GM18505 (cell line): ENCODE results near the gene ANGPTL8.

Experiments
- ATAC-seq: cut with Tn5 transposase; IDR thresholded peaks from one replicate; pipeline ENCODE4 v1.9.1; 2021; ENCODE audit not compliant: unreplicated experiment
- POLR2A ChIP-seq: IDR thresholded peaks from 4 replicates; pipeline ENCODE4 v1.6.1; 2011; ENCODE audit warnings: borderline replicate concordance; ENCODE audit not compliant: insufficient read depth, insufficient read length; ENCODE audit errors: extremely low read depth

Gene ANGPTL8

GRCh38 chr19:11267316-11268085 lies 28.1 kb downstream of the ANGPTL8 start:
- no peak for TF ChIP-seq POLR2A
- no peak for ATAC-seq

GRCh38 chr19:11268783-11269267 lies 29.4 kb downstream of the ANGPTL8 start:
- TF ChIP-seq POLR2A: no peak
- ATAC-seq: no peak

- ATAC-seq: no peak
- TF ChIP-seq POLR2A: no peak
Observed at GRCh38 chr19:11269408-11269807, 30.0 kb downstream of the ANGPTL8 start.

GRCh38 chr19:11273296-11273695 lies 33.9 kb downstream of the ANGPTL8 start:
- ATAC-seq: no peak
- TF ChIP-seq POLR2A: no peak

GRCh38 chr19:11273989-11274388 lies 34.6 kb downstream of the ANGPTL8 start:
- TF ChIP-seq POLR2A: no peak
- no peak for ATAC-seq

- ATAC-seq: no peak
- no peak for TF ChIP-seq POLR2A
Observed at GRCh38 chr19:11274533-11275086, 35.2 kb downstream of the ANGPTL8 start.

GRCh38 chr19:11278670-11279069 lies 39.3 kb downstream of the ANGPTL8 start:
- no peak for ATAC-seq

GRCh38 chr19:11279505-11280236 lies 40.3 kb downstream of the ANGPTL8 start:
- TF ChIP-seq POLR2A: no peak
- ATAC-seq: no peak

More at GRCh38 chr19:11278670-11279069, 39.3 kb downstream of the ANGPTL8 start:
- TF ChIP-seq POLR2A: no peak

GRCh38 chr19:11281356-11282049 lies 42.1 kb downstream of the ANGPTL8 start:
- ATAC-seq: no peak
- TF ChIP-seq POLR2A: no peak

- ATAC-seq: no peak
Observed at GRCh38 chr19:11284515-11284914, 45.1 kb downstream of the ANGPTL8 start.

GRCh38 chr19:11286312-11286974 lies 47.0 kb downstream of the ANGPTL8 start:
- ATAC-seq: no peak

More at GRCh38 chr19:11284515-11284914, 45.1 kb downstream of the ANGPTL8 start:
- TF ChIP-seq POLR2A: no peak

GRCh38 chr19:11288349-11288748 lies 48.9 kb downstream of the ANGPTL8 start:
- no peak for TF ChIP-seq POLR2A
- ATAC-seq: no peak

More at GRCh38 chr19:11286312-11286974, 47.0 kb downstream of the ANGPTL8 start:
- no peak for TF ChIP-seq POLR2A

GRCh38 chr19:11290256-11290655 lies 50.8 kb downstream of the ANGPTL8 start:
- no peak for ATAC-seq
- no peak for TF ChIP-seq POLR2A

- no peak for ATAC-seq
- TF ChIP-seq POLR2A: no peak
Observed at GRCh38 chr19:11291415-11291814, 52.0 kb downstream of the ANGPTL8 start.
